ENCODE results near the gene CBLN4.

CBLN4 gene

GRCh38 chr20:56002908-56003800 lies 2.2 kb downstream of the CBLN4 start:
- no peaks in the 10 kb centered on the region for H3K9me3 ChIP-seq (ENCODE audit: control insufficient read depth in 2 of 2, low read length in 2 of 2)
- H3K36me3 ChIP-seq (ENCODE audit: control insufficient read depth in 2 of 2, insufficient read depth in 2 of 2, low read length in 2 of 2) = no peaks in the 10 kb centered on the region
- no peak overlapping the region for H3K27ac ChIP-seq (ENCODE audit: low read length)
- H3K9ac ChIP-seq (ENCODE audit: low read length in 2 of 2) = no peak overlapping the region
- peak overlapping the region in 1 of 2 donors; percentile 49 for H3K4me3 ChIP-seq (ENCODE audit: low read length in 2 of 2)
- peaks cover 33 to 52% of the 10 kb centered on the region in 2 donors for H3K27me3 ChIP-seq (ENCODE audit: control insufficient read depth in 1 of 2, insufficient read depth in 2 of 2, low read length in 2 of 2)
- H3K4me1 ChIP-seq (ENCODE audit: control insufficient read depth, insufficient read depth, low read length) = peaks cover 31% of the 10 kb centered on the region

- Histone ChIP-seq H3K27me3 (ENCODE audit: control insufficient read depth in 1 of 2, insufficient read depth in 2 of 2, low read length in 2 of 2) (peaks cover 29 to 43% of the 10 kb centered on the region in 2 donors), H3K36me3 (ENCODE audit: control insufficient read depth in 2 of 2, insufficient read depth in 2 of 2, low read length in 2 of 2) (no peaks in the 10 kb centered on the region), H3K9ac (ENCODE audit: low read length in 2 of 2) (no peak overlapping the region), H3K4me3 (ENCODE audit: low read length in 2 of 2) (no peak overlapping the region), H3K4me1 (ENCODE audit: control insufficient read depth, insufficient read depth, low read length) (peaks cover 31% of the 10 kb centered on the region), H3K9me3 (ENCODE audit: control insufficient read depth in 2 of 2, low read length in 2 of 2) (no peaks in the 10 kb centered on the region), H3K27ac (ENCODE audit: low read length) (no peak overlapping the region)
Observed at GRCh38 chr20:56001890-56002289, 3.4 kb downstream of the CBLN4 start.

GRCh38 chr20:56001106-56001785 lies 4.1 kb downstream of the CBLN4 start:
- Histone ChIP-seq H3K4me3 (ENCODE audit: low read length in 2 of 2) (no peak overlapping the region), H3K36me3 (ENCODE audit: control insufficient read depth in 2 of 2, insufficient read depth in 2 of 2, low read length in 2 of 2) (no peaks in the 10 kb centered on the region), H3K27ac (ENCODE audit: low read length) (no peak overlapping the region), H3K4me1 (ENCODE audit: control insufficient read depth, insufficient read depth, low read length) (peaks cover 31% of the 10 kb centered on the region), H3K27me3 (ENCODE audit: control insufficient read depth in 1 of 2, insufficient read depth in 2 of 2, low read length in 2 of 2) (peaks cover 23 to 37% of the 10 kb centered on the region in 2 donors), H3K9ac (ENCODE audit: low read length in 2 of 2) (no peak overlapping the region), H3K9me3 (ENCODE audit: control insufficient read depth in 2 of 2, low read length in 2 of 2) (no peaks in the 10 kb centered on the region)

- Histone ChIP-seq H3K4me1 (ENCODE audit: control insufficient read depth, insufficient read depth, low read length) (peaks cover 5% of the 10 kb centered on the region), H3K9ac (ENCODE audit: low read length in 2 of 2) (no peak overlapping the region), H3K36me3 (ENCODE audit: control insufficient read depth in 2 of 2, insufficient read depth in 2 of 2, low read length in 2 of 2) (no peaks in the 10 kb centered on the region), H3K27me3 (ENCODE audit: control insufficient read depth in 1 of 2, insufficient read depth in 2 of 2, low read length in 2 of 2) (no peaks in the 10 kb centered on the region), H3K9me3 (ENCODE audit: control insufficient read depth in 2 of 2, low read length in 2 of 2) (peaks cover 0 to 2% of the 10 kb centered on the region in 2 donors), H3K4me3 (ENCODE audit: low read length in 2 of 2) (no peak overlapping the region), H3K27ac (ENCODE audit: low read length) (peak overlapping the region; percentile 60)
Observed at GRCh38 chr20:55978550-55978949, 26.8 kb downstream of the CBLN4 start.

GRCh38 chr20:55977690-55978459 lies 27.4 kb downstream of the CBLN4 start:
- Histone ChIP-seq H3K27ac (ENCODE audit: low read length) (peak overlapping the region; percentile 60), H3K27me3 (ENCODE audit: control insufficient read depth in 1 of 2, insufficient read depth in 2 of 2, low read length in 2 of 2) (no peaks in the 10 kb centered on the region), H3K4me3 (ENCODE audit: low read length in 2 of 2) (no peak overlapping the region), H3K9me3 (ENCODE audit: control insufficient read depth in 2 of 2, low read length in 2 of 2) (peaks cover 0 to 2% of the 10 kb centered on the region in 2 donors), H3K9ac (ENCODE audit: low read length in 2 of 2) (no peak overlapping the region), H3K36me3 (ENCODE audit: control insufficient read depth in 2 of 2, insufficient read depth in 2 of 2, low read length in 2 of 2) (no peaks in the 10 kb centered on the region), H3K4me1 (ENCODE audit: control insufficient read depth, insufficient read depth, low read length) (peaks cover 5% of the 10 kb centered on the region)

GRCh38 chr20:55974491-55975202 lies 30.7 kb downstream of the CBLN4 start:
- Histone ChIP-seq H3K27me3 (ENCODE audit: control insufficient read depth in 1 of 2, insufficient read depth in 2 of 2, low read length in 2 of 2) (peaks cover 0 to 2% of the 10 kb centered on the region in 2 donors), H3K9ac (ENCODE audit: low read length in 2 of 2) (no peak overlapping the region), H3K9me3 (ENCODE audit: control insufficient read depth in 2 of 2, low read length in 2 of 2) (no peaks in the 10 kb centered on the region), H3K4me1 (ENCODE audit: control insufficient read depth, insufficient read depth, low read length) (peaks cover 5% of the 10 kb centered on the region), H3K27ac (ENCODE audit: low read length) (no peak overlapping the region), H3K36me3 (ENCODE audit: control insufficient read depth in 2 of 2, insufficient read depth in 2 of 2, low read length in 2 of 2) (no peaks in the 10 kb centered on the region), H3K4me3 (ENCODE audit: low read length in 2 of 2) (no peak overlapping the region)

- no peaks in the 10 kb centered on the region for H3K27me3 ChIP-seq (ENCODE audit: control insufficient read depth in 1 of 2, insufficient read depth in 2 of 2, low read length in 2 of 2)
- no peaks in the 10 kb centered on the region for H3K36me3 ChIP-seq (ENCODE audit: control insufficient read depth in 2 of 2, insufficient read depth in 2 of 2, low read length in 2 of 2)
- H3K9ac ChIP-seq (ENCODE audit: low read length in 2 of 2) = no peak overlapping the region
- H3K4me3 ChIP-seq (ENCODE audit: low read length in 2 of 2) = no peak overlapping the region
- no peak overlapping the region for H3K27ac ChIP-seq (ENCODE audit: low read length)
- H3K9me3 ChIP-seq (ENCODE audit: control insufficient read depth in 2 of 2, low read length in 2 of 2) = peaks cover 0 to 3% of the 10 kb centered on the region in 2 donors
- peaks cover 4% of the 10 kb centered on the region for H3K4me1 ChIP-seq (ENCODE audit: control insufficient read depth, insufficient read depth, low read length)
Observed at GRCh38 chr20:55964790-55965189, 40.5 kb downstream of the CBLN4 start.

GRCh38 chr20:55961376-55962330 lies 43.7 kb downstream of the CBLN4 start:
- Histone ChIP-seq H3K4me1 (ENCODE audit: control insufficient read depth, insufficient read depth, low read length) (peaks cover 4% of the 10 kb centered on the region), H3K27me3 (ENCODE audit: control insufficient read depth in 1 of 2, insufficient read depth in 2 of 2, low read length in 2 of 2) (no peaks in the 10 kb centered on the region), H3K9me3 (ENCODE audit: control insufficient read depth in 2 of 2, low read length in 2 of 2) (peaks cover 0 to 3% of the 10 kb centered on the region in 2 donors), H3K27ac (ENCODE audit: low read length) (no peak overlapping the region), H3K4me3 (ENCODE audit: low read length in 2 of 2) (no peak overlapping the region), H3K9ac (ENCODE audit: low read length in 2 of 2) (no peak overlapping the region), H3K36me3 (ENCODE audit: control insufficient read depth in 2 of 2, insufficient read depth in 2 of 2, low read length in 2 of 2) (no peaks in the 10 kb centered on the region)

- H3K9ac ChIP-seq (ENCODE audit: low read length in 2 of 2) = no peak overlapping the region
- no peak overlapping the region for H3K27ac ChIP-seq (ENCODE audit: low read length)
Observed at GRCh38 chr20:55953201-55953600, 52.1 kb downstream of the CBLN4 start.

More at GRCh38 chr20:55953201-55953600, 52.1 kb downstream of the CBLN4 start:
- H3K36me3 ChIP-seq (ENCODE audit: control insufficient read depth in 2 of 2, insufficient read depth in 2 of 2, low read length in 2 of 2) = no peaks in the 10 kb centered on the region
- H3K4me3 ChIP-seq (ENCODE audit: low read length in 2 of 2) = no peak overlapping the region
- no peaks in the 10 kb centered on the region for H3K4me1 ChIP-seq (ENCODE audit: control insufficient read depth, insufficient read depth, low read length)
- no peaks in the 10 kb centered on the region for H3K27me3 ChIP-seq (ENCODE audit: control insufficient read depth in 1 of 2, insufficient read depth in 2 of 2, low read length in 2 of 2)
- peaks cover 0 to 4% of the 10 kb centered on the region in 2 donors for H3K9me3 ChIP-seq (ENCODE audit: control insufficient read depth in 2 of 2, low read length in 2 of 2)

All from stomach smooth muscle (tissue), 2 donors.